Middle frontal gyrus (tissue), 1 donor: ENCODE measurements around the gene ZMIZ1.

Source experiments
- DNase-seq: peaks from one replicate; pipeline ENCODE4 v3.0.0-alpha.2; 2015; ENCODE audit warnings: low spot score; ENCODE audit errors: extremely low spot score

The ZMIZ1 gene

GRCh38 chr10:79065853-79066252 is 2.9 kb upstream of the ZMIZ1 start:
- DNase-seq: no peak

DNA sequence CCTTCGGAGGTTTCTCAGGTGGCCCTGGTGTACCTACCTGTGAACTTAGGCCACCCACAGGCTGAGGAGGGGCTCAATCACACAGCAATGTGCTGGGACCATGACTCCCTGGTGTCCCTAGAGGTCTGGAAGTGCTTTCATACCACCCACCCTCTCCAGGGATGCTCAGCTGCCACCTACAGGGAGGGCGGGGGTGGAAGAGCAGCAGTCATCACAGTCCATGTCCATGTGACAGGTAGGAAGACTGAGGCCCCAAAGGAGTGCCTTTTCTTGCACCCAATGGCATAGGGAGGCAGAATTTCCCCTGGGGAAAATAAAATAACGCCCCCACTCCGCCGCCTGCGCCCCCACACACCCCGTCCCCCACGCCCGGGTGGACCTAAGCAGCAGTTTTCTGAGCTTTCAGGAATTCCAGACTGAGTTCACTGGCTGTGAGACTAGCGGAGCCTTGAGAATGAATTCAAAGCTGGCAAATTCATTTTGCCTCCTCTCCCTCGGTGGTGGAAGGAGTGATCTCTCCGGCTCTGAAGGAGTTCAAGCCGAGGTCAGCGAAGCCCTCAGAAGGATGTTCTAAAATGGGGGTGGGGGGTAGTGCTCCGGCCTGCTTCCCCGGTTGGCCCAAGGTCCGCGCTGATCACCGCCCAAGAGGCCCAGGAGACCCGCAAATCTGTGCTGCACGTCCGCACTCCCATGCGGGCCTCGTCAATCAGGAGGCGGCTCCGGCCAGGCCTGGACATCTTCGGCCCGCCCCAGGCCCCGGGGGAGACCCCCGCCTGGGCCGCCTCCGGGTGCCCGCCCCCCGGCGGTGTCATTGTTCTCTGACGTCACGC is 2.1 kb upstream of the ZMIZ1 start:
- no peak for DNase-seq

GRCh38 chr10:79067241-79068202 is 1.2 kb upstream of the ZMIZ1 start:
- DNase-seq: peak; percentile 65

DNA sequence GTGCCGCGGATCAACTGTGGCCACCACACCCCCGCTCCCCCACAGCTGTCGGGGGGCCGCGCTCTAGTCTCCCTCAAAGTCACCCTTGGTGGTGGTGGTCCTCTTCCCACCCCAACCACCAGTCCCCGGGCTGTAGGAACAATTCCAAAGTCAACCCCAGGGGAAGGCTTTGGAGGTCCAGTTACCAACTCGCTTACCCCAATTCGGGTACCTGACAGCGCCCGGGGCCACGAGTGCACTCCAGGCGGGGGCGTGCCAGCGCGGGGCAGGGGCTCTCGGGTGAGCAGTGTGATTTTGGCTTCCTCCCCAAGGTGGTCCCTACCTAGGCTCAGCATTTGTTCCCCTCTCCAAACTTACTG is 584 bp upstream of the ZMIZ1 start:
- DNase-seq: no peak

DNA sequence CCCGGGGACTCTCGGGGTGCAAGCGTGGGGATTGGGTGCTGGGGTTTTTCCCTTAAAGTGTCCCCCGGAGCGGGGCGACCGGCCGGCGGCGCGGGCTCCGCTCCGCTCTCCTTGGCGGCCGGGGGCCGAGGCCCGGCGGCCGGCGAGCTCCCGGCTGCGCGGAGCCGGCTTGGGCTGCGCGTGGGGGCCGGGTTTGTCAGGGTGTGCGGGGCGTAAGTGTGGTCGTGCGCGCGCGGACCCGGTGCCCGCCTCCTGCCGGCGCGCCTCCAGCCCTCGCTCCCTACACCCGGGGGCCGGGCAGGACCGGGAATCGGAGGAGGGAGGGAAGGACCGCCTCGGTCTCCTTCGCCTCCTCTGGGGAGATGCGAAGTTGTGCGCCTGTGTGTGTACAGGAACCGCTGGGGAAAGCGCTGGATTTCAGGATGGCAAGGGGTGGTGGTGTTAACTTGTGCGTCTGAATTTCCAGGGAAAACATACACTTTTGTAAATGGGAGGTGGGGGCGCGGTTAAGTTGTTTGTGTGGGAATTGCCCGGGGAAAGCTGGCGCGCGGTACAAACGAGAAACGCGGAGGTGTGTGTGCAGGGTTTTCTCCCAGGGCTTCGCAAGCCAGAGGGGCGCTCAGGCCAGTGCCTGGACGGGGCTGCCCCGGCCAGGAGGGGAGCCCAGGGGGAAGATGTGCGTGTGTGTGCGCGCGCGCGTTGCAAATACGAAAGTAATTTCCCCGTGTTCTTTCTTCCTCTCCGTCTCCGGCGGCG is 737 bp downstream of the ZMIZ1 start:
- no peak for DNase-seq

DNA sequence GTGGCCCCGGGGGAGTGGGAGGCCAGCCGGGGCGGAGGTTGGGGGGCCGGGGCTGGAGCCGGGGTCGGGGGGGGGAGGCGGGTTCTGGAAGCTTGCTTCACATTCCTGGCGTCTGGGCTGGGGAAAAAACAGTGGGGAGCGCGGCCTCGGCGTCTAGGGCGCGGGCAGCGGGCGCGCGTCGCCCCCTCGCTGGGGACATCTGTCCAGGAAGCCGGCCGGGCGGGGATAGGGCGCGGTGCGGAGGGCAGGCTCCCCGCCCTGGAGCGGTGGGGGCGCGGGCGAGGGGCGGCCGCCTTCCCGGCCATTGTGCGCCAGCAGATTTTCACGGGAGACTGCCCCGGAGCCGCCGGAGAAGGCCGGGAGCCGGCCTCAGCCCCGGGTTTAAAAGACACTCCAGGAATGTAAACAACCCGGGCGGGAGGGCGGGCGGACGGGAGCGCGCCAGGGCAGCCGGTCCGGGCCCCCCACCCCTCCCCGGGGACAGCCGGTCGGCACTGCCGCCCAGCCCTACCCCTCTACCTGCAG is 1.4 kb downstream of the ZMIZ1 start:
- DNase-seq: no peak

- DNase-seq: no peak
These were observed 2.0 kb downstream of the ZMIZ1 start for GRCh38 chr10:79070606-79071395.

- peak; percentile 39 for DNase-seq
These were observed 2.7 kb downstream of the ZMIZ1 start for GRCh38 chr10:79071396-79071923.

DNA sequence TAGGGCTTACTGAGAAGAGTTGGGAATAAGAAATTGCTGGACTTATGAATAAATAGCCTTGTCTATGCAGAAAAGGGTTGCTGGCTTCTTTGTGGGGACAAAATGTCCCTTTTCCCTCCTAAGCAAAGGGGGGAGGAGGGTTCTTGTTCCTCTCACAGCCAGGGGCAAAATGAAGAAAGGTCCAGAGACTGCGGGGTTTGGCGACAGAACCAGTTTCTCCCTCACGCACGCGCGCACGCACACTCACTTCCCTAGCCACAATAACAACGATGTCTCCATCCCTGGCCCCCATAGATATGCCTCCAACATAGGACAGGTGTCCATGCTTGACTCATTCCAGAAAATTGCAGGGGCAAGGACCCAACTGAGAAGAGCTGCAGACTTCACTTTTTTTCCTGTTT is 3.3 kb downstream of the ZMIZ1 start:
- no peak for DNase-seq

- DNase-seq: no peak
These were observed 4.4 kb downstream of the ZMIZ1 start for GRCh38 chr10:79072994-79073645.

DNA sequence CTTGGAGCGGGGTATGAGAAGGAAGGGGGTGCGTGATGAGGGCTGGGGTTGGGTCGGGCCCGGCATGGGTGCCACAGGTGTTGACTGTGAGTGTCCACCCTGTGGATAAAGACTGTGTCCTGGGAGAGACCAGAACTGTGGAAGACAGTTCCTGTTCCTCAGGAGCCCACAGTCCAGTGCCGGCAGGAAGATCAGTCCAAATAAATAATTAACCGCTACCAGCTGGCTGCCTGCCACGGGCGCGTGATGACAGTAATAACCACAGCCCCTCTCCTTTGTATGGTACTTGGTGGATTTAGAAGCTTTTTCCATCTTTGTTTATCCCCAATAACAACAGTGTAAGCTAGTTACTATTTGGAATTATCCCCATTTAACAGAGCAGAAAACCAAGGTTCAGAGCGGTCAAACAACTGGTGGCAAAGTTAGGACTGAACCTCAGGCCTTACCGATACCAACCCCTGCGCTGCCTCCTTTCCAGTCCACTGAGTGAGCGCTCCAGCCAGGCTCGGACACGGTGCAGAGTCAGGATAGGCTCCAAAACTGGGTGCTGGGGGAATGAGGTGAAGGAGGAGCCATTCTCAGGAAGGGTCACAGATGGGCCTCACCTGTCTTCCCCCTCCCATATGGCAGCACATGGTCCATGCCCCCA is 5.1 kb downstream of the ZMIZ1 start:
- DNase-seq: no peak

DNA sequence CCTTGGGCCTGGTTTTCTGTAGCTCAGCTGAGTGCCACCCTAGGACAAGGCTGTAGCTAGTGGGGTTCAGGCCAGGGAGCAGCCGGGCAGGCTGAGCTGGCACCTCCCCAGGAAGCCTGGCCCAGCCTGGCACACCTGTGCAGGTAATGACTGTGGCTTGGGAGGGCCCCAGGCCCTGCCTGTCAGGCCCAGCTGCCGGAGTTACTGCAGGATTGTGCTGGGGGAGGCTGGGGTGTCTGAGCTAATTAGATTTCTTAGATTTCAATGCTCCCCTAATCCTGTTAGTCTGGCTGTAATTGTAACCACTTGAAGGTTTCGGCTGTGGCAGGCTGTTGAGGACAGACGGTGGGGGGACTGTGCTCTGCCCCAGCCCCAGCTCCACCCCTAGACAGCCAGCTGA is 6.0 kb downstream of the ZMIZ1 start:
- no peak for DNase-seq

DNA sequence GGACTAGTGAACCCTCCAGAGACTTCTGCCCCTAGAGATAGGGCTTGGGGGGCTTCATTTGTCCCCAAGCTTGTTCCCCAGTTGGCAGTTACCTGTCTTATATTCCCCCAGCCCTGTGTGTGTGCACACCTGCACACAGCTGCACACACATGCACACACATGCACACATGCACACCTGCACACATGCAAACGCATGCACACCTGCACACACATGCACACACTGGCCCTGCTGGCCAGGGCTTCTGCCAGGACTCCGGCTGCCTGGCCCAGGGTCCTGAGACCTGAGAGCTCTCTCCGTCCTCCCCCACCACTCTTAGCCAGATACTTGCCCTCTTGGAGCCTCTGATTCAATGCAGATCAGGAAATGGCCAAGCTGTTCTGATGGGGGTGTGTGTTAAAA is 6.7 kb downstream of the ZMIZ1 start:
- no peak for DNase-seq

- DNase-seq: no peak
These were observed 8.9 kb downstream of the ZMIZ1 start for GRCh38 chr10:79077488-79078173.

GRCh38 chr10:79078367-79079053 is 9.7 kb downstream of the ZMIZ1 start:
- DNase-seq: no peak

DNA sequence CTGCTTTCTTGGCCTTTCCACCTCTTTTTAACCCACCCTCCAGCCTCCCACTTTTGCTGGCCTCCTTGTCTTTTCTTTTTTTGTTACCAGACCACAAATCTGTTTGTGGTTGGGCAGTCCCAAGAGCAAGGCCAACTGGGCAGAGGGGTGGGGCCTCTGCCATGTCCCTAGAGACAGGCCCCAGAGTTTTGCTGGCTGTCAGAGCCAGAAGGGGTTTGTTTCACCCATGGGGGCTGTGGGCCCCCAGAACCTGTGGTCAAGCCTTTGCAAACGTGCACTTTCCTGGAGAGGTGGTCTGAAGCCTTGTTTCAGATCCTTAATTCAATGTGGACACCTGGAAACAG is 10.3 kb downstream of the ZMIZ1 start:
- no peak for DNase-seq

GRCh38 chr10:79079490-79080355 is 11.0 kb downstream of the ZMIZ1 start:
- DNase-seq: no peak
